KBM-7 (cell line): ENCODE data around the gene MARCOL.
"Not testable (repeated sequence)": the region's sequence is repeated elsewhere in the genome, so short reads cannot be mapped to it uniquely, and the experiment has no call there.

Experiments
- DNase-seq: peaks from one replicate; pipeline ENCODE4 v3.0.0-alpha.2; 2015
- in situ Hi-C: fragments of 300-500 bp; cut with MboI; formaldehyde crosslinking; loops from 2 replicates; pipeline ENCODE4 v1.14.3; 2020; ENCODE audit warnings: low sequenced_read_pairs, low pct_unique_long_range_greater_than_20kb, mixed read lengths

The MARCOL gene

GRCh38 chr5:148255456-148255855 lies 17.1 kb downstream of the MARCOL start:
- in situ Hi-C loops, result no loop called here
- DNase-seq, result no peak

GRCh38 chr5:148259288-148259687 lies 21.0 kb downstream of the MARCOL start:
- no peak for DNase-seq
- in situ Hi-C loops, result no loop called here

- in situ Hi-C loops, result no loop called here
- no peak for DNase-seq
Observed at GRCh38 chr5:148261221-148261620, 22.9 kb downstream of the MARCOL start.

DNA sequence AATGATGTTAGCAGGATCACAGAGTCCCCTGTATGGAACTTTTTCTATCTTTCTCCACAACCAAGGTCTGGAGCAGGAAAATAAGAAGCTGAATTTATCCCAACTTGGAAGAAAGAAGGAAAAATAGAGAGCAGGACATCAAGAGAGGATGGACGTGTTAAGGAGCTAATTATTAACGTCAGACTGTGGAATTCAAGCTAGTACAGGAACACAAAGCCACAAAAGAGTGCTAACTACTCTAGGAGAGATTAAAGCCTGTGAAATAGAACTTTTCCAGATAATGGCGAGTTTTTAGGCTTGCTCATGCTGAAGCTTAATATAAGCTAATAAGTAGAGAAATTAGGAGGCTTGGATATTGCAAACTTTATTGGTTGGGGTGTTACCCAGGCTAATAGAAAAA lies 29.6 kb downstream of the MARCOL start:
- in situ Hi-C loops, result no loop called here
- no peak for DNase-seq

DNA sequence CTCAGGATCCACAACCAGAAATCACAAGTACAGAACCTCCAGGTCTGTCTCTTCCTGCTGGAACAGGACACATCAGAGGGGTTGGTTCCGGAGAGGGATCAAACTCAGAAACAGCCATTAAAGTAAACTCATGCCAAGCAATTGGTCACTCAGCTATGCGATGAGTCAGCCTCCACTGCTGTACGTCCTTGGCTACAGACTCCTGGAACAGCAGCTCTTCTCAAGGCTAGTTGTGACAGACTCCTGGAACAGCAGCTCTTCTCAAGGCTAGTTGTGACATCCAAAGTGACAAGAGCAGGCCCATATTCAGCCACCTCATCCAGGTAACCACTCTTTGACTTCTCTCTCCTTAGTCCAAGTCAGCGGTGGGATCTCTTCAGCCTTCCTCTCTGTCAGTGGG lies 30.2 kb downstream of the MARCOL start, which contains the start of gene SPINK13:
Gene SPINK13 (plus strand): TSS at position 229 of the 400 bp plus-strand sequence. CDS start 1,279 bp downstream, outside the sequence.
- in situ Hi-C loops, result no loop called here
- DNase-seq, result no peak

DNA sequence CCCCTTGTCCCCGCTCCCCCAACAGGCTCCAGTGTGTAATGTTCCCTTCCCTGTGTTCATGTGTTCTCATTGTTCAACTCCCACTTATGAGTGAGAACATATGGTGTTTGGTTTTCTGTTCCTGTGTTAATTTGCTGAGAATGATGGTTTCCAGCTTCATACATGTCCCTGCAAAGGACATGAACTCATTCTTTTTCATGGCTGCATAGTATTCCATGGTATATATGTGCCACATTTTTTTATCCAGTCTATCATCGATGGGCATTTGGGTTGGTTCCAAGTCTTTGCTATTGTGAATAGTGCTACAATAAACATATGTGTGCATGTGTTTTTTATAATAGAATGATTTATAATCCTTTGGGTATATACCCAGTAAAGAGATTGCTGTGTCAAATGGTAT lies 36.8 kb downstream of the MARCOL start:
- in situ Hi-C loops, DNase-seq: not testable (repeated sequence)

- in situ Hi-C loops, DNase-seq: not testable (repeated sequence)
Observed at GRCh38 chr5:148280893-148281292, 42.6 kb downstream of the MARCOL start.

DNA sequence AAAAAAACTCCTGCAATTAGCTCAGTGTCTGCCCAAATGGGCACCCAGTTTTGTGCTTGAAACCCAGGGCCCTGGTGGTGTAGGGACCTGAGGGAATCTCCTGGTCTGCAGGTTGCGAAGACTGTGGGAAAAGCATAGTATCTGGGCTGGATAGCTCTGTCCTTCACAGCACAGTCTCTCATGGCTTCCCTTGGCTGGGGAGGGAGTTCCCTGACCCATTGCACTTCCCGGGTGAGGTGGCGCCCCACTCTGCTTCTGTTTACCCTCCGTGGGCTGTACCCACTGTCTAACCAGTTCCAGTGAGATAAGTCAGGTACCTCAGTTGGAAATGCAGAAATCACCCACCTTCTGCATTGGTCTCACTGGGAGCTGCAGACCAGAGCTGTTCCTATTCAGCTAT lies 43.0 kb downstream of the MARCOL start:
- in situ Hi-C loops, DNase-seq: not testable (repeated sequence)

- in situ Hi-C loops, result no loop called here
- DNase-seq, result peak; percentile 3
Observed at GRCh38 chr5:148290271-148291195, 52.2 kb downstream of the MARCOL start.
